Left lobe of liver (tissue), 2 donors: Measurements from ENCODE around the gene SPINT2. TPM values are rescaled to one million over a fixed set of nuclear protein-coding genes. Genes with fewer than 3 reads are reported as not detected.

ENCODE experiments used
- ATAC-seq: fragments of 200-7000 bp; cut with Tn5 transposase; one replicate; pipeline ENCODE4 v1.9.1; 2020; ENCODE audit warnings: mild to moderate bottlenecking, moderate library complexity
- DNase-seq: peaks from one replicate; pipeline ENCODE4 v3.0.0-alpha.2; 2020; ENCODE audit warnings: low spot score
- total RNA-seq: library from RNA; stranded (reverse); gene quantifications from one replicate; pipeline ENCODE4 v1.2.1, GENCODE V29; 2021
- donor health status: DM: no; HTN: no; CAD: no; lungs with moderate emphysema.
- donor health status: DM: no; HTN: yes; CAD: no.

Gene SPINT2
- total RNA-seq, 1 donor from 2014 or later = 7.3 TPM

DNA sequence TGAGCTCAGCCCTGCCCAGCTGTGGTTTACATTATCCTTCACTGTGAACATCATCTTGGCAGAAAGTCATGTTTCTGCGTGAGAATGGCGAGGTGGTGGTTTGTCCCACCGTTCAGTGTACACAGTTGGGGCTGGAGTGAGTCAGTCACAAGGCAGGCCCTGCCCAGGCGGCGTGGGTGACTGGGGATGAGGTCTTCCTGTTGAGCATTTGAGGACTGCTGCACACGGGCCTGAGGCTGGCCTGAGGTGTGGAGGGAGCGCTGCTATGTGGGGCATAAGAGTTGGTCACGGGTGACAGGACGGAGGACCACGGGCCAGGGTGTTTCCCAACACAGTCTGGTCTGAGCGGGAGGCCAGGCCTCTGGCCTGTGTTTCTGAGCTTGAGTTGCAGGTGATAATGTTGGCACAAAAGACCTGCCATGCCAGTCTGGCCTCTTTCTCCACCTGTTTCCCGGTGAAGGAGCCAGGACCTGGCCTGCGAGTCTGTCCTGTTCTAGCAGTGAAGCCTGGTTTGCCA is 26.3 kb downstream of the SPINT2 start:
- DNase-seq = no peak
- no peak for ATAC-seq

DNA sequence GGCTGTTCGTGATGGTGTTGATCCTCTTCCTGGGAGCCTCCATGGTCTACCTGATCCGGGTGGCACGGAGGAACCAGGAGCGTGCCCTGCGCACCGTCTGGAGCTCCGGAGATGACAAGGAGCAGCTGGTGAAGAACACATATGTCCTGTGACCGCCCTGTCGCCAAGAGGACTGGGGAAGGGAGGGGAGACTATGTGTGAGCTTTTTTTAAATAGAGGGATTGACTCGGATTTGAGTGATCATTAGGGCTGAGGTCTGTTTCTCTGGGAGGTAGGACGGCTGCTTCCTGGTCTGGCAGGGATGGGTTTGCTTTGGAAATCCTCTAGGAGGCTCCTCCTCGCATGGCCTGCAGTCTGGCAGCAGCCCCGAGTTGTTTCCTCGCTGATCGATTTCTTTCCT is 27.5 kb downstream of the SPINT2 start:
- ATAC-seq (no peak), DNase-seq (no peak)

DNA sequence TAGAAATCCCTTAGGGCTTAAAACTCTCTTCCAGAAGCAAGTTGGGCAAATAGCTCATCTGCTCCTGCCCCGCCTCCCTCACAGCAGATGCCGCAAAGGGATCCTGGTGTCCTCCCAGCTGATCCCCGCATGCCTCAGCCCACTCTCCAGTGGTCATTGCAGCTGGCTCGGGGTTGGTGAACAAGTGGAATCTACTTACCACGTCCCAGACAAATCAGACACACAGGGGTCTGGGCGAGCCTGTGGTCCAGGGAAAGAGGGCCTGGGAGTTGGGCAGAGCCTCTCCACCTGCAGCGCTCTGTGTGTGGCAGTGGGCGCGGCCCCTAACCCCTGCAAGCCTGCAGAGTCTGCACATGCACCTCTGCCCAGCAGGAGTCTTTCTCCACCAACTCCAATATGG is 28.9 kb downstream of the SPINT2 start:
- no peak for DNase-seq
- no peak for ATAC-seq

DNA sequence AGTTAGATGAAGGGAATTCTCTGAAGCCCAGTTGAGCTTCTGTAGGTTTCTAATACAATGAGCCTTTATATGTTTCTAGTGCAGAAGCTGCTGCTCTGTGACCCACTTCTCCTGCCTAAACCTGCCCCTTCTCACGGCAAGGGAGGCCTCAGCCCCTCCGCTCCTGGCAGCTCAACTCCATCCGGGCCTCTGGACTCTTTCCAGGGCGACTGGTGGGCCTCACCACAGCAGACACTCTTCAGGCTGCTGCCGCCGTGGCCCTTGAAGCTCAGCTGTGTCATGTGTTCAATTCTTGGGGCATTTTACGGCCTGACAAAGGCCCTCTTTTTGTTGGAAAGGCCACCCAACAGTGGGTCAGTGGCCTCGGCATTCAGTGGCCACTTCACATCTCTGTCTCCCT is 29.7 kb downstream of the SPINT2 start:
- DNase-seq (no peak), ATAC-seq (no peak)

GRCh38 chr19:38298821-38299680 is 34.7 kb downstream of the SPINT2 start:
- DNase-seq (no peak), ATAC-seq (no peak)

- DNase-seq (no peak), ATAC-seq (no peak)
Measured at GRCh38 chr19:38303517-38304351, 39.4 kb downstream of the SPINT2 start, which contains the start of gene C19orf33. Gene C19orf33 (plus strand): TSS chr19:38304251. CDS start chr19:38304262, 11 bp downstream.

DNA sequence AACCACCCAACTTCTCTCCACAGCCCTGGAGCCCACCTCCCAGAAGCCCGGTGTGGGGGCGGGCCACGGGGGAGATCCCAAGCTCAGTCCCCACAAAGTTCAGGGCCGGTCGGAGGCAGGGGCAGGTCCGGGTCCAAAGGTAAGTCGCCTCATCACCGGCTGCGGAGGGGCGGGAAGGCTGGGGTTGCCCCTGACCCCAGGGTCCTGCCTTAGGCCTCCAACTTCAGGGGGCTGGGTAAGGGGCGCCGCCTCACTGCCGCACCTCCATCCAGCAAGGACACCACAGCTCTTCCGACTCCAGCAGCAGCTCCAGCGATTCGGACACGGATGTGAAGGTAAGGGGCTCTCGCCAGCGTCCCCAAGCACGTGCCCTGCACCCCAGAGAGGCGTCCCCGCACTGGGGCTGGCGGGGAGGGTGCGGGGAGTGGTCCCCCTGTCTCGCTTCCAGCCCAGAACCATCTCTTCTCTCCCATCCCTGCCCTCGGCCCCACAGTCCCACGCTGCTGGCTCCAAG is 40.0 kb downstream of the SPINT2 start:
- ATAC-seq (no peak), DNase-seq (no peak)

DNA sequence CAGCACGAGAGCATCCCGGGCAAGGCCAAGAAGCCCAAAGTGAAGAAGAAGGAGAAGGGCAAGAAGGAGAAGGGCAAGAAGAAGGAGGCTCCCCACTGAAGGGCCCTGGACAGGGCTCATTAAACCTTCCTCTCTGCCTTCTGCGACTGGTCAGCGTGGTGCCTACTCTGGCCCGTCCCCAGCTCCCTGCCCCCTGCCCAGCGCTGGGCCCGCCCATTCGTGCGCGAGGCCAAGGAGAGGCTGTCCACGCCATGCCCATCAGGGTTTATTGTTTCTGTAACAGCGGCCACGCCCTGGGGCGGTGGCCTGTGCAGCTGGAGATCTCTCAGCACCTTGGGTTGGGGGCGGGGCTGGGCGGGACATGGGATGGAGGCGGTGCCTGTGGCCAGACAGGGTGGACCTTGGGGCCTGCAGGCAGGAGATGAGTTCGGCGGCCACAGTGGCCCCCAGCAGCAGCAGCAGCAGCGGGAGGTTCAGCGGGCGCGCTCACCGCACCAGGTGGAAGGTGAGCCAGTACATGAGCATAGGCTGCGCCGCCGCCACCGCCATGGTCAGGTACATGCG is 40.6 kb downstream of the SPINT2 start:
- DNase-seq = no peak
- no peak for ATAC-seq

GRCh38 chr19:38306236-38306635 is 41.9 kb downstream of the SPINT2 start:
- ATAC-seq (no peak), DNase-seq (no peak)

GRCh38 chr19:38307076-38307475 is 42.7 kb downstream of the SPINT2 start:
- DNase-seq (no peak), ATAC-seq (no peak)

DNA sequence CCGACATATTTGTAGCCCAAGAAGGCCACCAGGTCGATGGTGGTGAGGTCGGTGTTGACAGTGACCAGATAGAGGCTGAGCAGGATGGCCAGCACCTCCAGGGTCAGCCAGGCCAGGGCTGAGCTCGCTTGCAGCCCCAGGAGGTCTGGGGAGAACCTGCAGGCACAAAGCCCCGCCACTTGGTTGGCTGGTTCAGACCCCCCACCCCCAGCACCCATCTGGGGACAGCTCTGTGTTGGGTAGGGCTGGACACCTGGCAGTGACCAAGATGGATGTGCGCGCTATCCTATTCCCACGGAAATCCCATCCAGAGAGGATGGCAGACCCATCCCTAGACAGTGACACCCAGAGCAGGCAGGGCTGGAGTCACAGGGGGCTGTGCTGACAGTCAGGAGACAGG is 43.2 kb downstream of the SPINT2 start:
- no peak for ATAC-seq
- DNase-seq = no peak

DNA sequence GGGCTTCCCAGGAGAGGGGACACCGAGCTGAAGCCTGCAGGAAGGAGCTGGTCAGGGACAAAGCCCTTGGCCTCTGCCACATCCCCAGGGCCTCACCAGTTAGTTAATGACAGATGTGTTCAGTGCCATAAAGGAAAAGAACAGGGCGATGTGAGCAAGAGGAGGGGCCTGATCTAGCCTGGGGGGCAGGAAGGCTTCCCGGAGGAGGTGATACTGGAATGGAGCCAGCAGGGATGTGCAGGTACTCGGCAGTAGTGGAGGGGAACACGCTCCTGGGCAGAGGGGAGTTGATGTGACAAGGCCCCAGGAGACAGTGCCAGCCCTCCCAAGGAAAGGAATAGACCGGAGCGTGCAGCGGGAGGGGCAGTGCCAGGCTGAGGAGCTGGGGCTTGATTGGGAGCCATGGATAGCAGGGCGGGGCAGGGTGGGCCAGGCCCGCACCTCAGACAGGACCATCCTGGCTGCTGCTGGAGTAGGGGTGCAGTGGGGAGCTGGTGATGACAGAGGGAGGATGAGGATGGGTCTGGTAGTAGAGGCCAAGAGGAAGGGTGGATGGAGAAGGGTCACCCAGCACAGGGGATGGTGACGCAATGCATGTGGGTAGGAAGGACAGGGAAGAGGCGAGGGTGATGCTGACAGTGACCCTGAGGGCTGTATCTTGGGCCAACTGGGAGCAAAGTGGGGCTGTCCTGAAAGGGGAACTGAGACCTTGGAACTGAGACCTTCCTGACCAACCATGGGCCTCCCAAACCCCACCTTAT is 43.8 kb downstream of the SPINT2 start:
- no peak for DNase-seq
- ATAC-seq = no peak

GRCh38 chr19:38308926-38309614 is 44.7 kb downstream of the SPINT2 start:
- no peak for ATAC-seq
- DNase-seq = no peak

- ATAC-seq = no peak
- no peak for DNase-seq
Measured at GRCh38 chr19:38309615-38310278, 45.4 kb downstream of the SPINT2 start.

GRCh38 chr19:38310279-38310670 is 45.9 kb downstream of the SPINT2 start:
- DNase-seq (no peak), ATAC-seq (no peak)

GRCh38 chr19:38310986-38311385 is 46.6 kb downstream of the SPINT2 start:
- no peak for DNase-seq
- no peak for ATAC-seq

DNA sequence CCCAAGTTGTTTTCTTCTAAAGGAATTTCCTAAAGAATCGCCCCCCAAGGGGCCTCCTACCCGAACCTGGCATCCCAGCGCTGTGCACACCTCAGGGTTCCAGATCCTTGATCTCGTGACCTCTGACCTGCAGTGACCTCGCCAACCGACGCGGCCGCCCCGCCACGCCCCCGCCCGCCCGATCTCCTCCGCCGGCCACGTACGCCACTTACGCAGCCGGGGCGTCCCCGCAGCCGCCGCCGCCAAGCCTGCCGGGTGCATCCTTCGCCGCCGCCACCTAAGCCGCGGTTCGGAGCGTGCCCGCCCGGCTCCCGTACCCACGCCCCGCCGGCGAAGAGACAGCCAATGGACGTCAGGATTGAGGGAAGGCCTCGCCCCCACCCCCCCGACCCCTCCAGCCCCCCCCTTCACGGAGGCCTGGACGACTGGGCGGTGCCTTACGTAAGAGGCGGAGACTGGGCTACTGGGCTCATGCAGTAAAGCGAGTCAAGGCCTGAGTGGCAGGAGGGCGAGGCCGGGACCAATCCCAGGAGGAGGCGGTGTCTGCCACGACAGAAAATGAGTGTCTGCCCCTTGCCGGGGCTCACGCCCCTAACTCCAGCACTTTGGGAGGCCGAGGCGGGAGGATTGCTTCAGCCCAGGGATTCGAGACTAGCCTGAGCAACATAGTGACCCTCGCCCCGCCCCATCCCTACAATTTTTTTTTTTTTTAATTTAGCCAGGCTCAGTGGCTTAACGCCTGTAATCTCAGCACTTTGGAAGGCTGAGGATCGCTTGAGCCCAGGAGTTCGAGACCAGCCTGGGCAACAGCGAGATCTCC is 51.5 kb downstream of the SPINT2 start, which contains the start of gene YIF1B:
Gene YIF1B, minus strand, starts transcription at position 291 of the 820 bp plus-strand sequence. Its CDS starts 30 bp downstream, at position 261.
- DNase-seq (peak; percentile 96), ATAC-seq (peak; percentile 93)

GRCh38 chr19:38316477-38317067 is 52.2 kb downstream of the SPINT2 start:
- no peak for ATAC-seq
- DNase-seq = no peak
